Measurements from ENCODE around the gene PALD1. TPM values are rescaled to one million over a fixed set of nuclear protein-coding genes. Genes with fewer than 3 reads are reported as not detected.

The PALD1 gene
- total and polyA plus RNA-seq, 3 donors from 2014 or later = 6.3 to 13.3 (median 8.3) TPM

DNA sequence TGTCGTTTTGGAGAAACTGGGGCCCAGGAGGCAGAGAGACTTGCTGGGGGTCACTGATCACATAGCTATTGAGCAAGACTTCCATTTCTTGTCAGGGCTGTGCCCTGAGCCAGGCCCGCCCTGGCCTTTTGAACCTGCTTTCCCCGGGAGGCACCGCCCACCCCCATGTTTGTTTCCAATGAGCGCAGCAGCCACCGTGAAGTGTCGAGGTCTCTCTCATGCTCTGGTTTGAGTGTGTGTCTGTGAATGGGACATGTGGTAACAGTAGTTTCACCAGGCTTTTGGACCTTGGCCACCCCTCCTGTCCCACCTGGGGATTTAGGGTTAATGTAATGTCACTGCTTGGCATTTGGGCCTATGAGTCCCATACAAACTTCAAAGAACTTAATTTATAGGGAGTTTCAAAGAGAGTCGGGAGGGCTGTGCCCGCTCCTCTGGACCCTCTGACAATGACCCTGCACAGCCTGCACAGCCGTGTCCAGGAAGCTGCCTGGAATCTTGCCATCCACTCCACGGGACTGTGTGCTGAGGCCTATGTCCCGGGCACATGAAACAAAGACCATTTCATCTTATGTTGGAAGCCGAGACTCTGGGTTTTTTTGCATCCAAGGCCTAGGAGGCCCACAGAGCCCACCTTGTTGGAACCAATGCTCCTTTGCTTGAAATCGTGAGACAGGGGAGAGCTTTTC, 117.7 kb downstream of the PALD1 start:
- H3K27me3 ChIP-seq = no peaks in the 10 kb centered on the region
- TF ChIP-seq, protein P1, sequence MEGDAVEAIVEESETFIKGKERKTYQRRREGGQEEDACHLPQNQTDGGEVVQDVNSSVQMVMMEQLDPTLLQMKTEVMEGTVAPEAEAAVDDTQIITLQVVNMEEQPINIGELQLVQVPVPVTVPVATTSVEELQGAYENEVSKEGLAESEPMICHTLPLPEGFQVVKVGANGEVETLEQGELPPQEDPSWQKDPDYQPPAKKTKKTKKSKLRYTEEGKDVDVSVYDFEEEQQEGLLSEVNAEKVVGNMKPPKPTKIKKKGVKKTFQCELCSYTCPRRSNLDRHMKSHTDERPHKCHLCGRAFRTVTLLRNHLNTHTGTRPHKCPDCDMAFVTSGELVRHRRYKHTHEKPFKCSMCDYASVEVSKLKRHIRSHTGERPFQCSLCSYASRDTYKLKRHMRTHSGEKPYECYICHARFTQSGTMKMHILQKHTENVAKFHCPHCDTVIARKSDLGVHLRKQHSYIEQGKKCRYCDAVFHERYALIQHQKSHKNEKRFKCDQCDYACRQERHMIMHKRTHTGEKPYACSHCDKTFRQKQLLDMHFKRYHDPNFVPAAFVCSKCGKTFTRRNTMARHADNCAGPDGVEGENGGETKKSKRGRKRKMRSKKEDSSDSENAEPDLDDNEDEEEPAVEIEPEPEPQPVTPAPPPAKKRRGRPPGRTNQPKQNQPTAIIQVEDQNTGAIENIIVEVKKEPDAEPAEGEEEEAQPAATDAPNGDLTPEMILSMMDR (IDR thresholded peaks at IDR 0.05) = no peak
- no peak for TF ChIP-seq POLR2A (IDR thresholded peaks at IDR 0.05)
- DNase-seq = no peak
- 72 to 78% methylated on average over 14 of the region's 14 CpGs for WGBS, 2 donors
- no peaks in the 10 kb centered on the region for H3K36me3 ChIP-seq (ENCODE audit: low read depth, missing control alignments)
- no peaks in the 10 kb centered on the region for H3K9me3 ChIP-seq
- H3K27ac ChIP-seq = no peak overlapping the region
- intact Hi-C loops (cut with DNase I; ENCODE audit: low total_unique reads) = no loop called here
- H3K4me3 ChIP-seq = no peak overlapping the region
- H3K4me1 ChIP-seq = no peaks in the 10 kb centered on the region

- Histone ChIP-seq H3K27me3 (no peaks in the 10 kb centered on the region), H3K27ac (no peak overlapping the region), H3K4me3 (no peak overlapping the region), H3K36me3 (ENCODE audit: low read depth, missing control alignments) (no peaks in the 10 kb centered on the region), H3K4me1 (no peaks in the 10 kb centered on the region), H3K9me3 (no peaks in the 10 kb centered on the region)
- no peak for DNase-seq
- WGBS, 2 donors = 82 to 84% methylated on average over 8 of the region's 8 CpGs
- TF ChIP-seq, protein P1 (IDR thresholded peaks at IDR 0.05) = no peak
- TF ChIP-seq POLR2A (IDR thresholded peaks at IDR 0.05) = no peak
- intact Hi-C loops (cut with DNase I; ENCODE audit: low total_unique reads) = no loop called here
Measured at GRCh38 chr10:70596860-70597809, 118.6 kb downstream of the PALD1 start.

DNA sequence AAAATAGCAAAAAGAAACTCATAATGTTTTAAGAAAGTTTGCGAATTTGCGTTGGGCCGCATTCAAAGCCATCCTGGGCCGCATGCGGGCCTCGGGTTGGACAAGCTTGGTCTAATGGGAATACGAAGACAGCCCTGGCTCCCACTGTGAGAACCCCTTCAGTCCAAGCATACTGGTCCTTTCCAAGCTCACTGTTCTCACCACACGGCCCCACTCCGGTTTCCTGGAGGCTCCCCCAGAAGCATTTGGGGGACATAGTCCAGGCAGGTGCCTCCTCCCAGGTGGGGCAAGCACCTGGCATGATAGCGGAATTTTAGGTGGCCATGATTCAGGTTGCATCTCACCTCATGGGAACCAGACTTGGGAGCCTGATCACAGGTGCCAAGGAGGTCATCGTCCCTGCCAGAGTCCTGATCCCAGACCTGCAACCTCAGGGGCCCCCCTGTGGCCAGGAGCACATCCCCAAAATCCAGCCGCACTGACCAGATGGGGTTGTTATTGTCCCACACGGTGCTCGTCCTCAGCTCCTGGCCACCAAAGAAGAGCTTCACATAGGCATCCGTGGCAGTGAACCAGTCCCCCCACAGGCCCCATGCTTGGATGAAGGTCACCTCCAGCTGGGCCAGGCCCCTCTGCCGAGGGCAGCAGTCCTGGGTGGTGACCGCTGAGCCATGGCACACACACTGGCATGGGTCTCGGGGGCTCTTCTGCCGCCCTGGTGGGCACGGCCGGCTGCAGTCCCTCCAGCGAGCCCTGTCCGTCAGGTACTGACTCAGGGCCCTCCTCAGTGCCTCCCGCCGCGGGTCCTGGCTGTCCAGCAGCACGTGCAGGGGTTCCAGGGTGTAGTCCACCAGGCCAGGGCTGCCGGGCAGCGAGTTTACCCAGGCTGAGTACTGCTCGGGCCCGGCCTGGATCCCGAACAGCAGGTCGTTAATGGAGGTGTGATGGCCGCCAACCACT, 119.6 kb downstream of the PALD1 start:
- WGBS, 2 donors = 90 to 94% methylated on average over 19 to 32 of the region's 34 CpGs
- no peak for DNase-seq
- TF ChIP-seq, protein P1 (IDR thresholded peaks at IDR 0.05) = no peak
- no peak for TF ChIP-seq POLR2A (IDR thresholded peaks at IDR 0.05)

GRCh38 chr10:70598857-70599295, 120.3 kb downstream of the PALD1 start:
- WGBS, 2 donors = 81 to 86% methylated on average over 16 of the region's 16 CpGs
- intact Hi-C loops (cut with DNase I; ENCODE audit: low total_unique reads) = no loop called here
- Histone ChIP-seq H3K27me3 (no peaks in the 10 kb centered on the region), H3K36me3 (ENCODE audit: low read depth, missing control alignments) (no peaks in the 10 kb centered on the region), H3K9me3 (no peaks in the 10 kb centered on the region), H3K27ac (no peak overlapping the region), H3K4me3 (no peak overlapping the region), H3K4me1 (no peaks in the 10 kb centered on the region)
- DNase-seq = no peak
- TF ChIP-seq, protein P1 (IDR thresholded peaks at IDR 0.05) = no peak
- no peak for TF ChIP-seq POLR2A (IDR thresholded peaks at IDR 0.05)

More for the DNA sequence above, 119.6 kb downstream of the PALD1 start:
- intact Hi-C loops (cut with DNase I; ENCODE audit: low total_unique reads) = no loop called here
- Histone ChIP-seq H3K9me3 (no peaks in the 10 kb centered on the region), H3K36me3 (ENCODE audit: low read depth, missing control alignments) (no peaks in the 10 kb centered on the region), H3K27me3 (no peaks in the 10 kb centered on the region), H3K4me3 (no peak overlapping the region), H3K4me1 (no peaks in the 10 kb centered on the region), H3K27ac (no peak overlapping the region)

All from testis (tissue), 3 donors.